HUES48 (cell line): Measurements from ENCODE around the gene SEMA3E.

Experiments used
- H3K27ac ChIP-seq: one replicate; pipeline ENCODE4 v1.7.0; 2013; ENCODE audit warnings: low read depth, low read length, inconsistent platforms
- H3K27me3 ChIP-seq: 2 replicates; pipeline ENCODE4 v1.6.1; 2013; ENCODE audit warnings: mild to moderate bottlenecking, low read length; ENCODE audit not compliant: control insufficient read depth, insufficient read depth
- H3K36me3 ChIP-seq: 2 replicates; pipeline ENCODE4 v1.6.1; 2013; ENCODE audit warnings: low read length; ENCODE audit not compliant: control insufficient read depth, insufficient read depth
- H3K4me1 ChIP-seq: 2 replicates; pipeline ENCODE4 v1.6.1; 2013; ENCODE audit warnings: mild to moderate bottlenecking, low read length; ENCODE audit not compliant: control insufficient read depth, insufficient read depth
- H3K4me3 ChIP-seq: 2 replicates; pipeline ENCODE4 v1.5.1; 2013; ENCODE audit warnings: mild to moderate bottlenecking, low read depth, low read length
- H3K9ac ChIP-seq: 2 replicates; pipeline ENCODE4 v1.6.1; 2013; ENCODE audit warnings: mild to moderate bottlenecking, low read depth, low read length, moderate library complexity
- H3K9me3 ChIP-seq: 2 replicates; pipeline ENCODE4 v1.6.1; 2013; ENCODE audit warnings: low read length; ENCODE audit not compliant: control insufficient read depth, insufficient read depth

The SEMA3E gene

DNA sequence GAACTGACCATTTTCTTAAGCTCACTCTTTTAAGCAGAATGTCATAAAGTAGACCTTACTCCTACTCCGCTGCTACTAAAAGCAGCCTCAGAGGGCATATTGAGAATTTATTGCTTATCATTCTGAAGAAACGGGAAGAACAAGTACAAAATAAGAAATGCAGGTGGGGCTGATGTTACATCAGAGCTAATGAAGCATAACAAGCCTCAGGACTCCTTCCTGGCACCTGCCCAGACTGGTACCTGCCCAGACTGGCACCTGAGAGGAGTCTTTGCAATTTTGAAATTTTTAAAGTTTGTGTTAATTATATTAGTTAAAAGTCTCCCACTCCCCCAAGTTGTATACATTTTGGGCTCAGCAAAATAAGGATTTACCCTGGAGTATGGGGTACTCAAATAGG, 162.4 kb downstream of the SEMA3E start:
- no peak overlapping the region for H3K27ac ChIP-seq
- H3K27me3 ChIP-seq: no peaks in the 10 kb centered on the region
- H3K36me3 ChIP-seq: no peaks in the 10 kb centered on the region
- no peaks in the 10 kb centered on the region for H3K9me3 ChIP-seq
- H3K4me1 ChIP-seq: no peaks in the 10 kb centered on the region
- H3K4me3 ChIP-seq: no peak overlapping the region
- H3K9ac ChIP-seq: no peak overlapping the region

- Histone ChIP-seq H3K36me3 (no peaks in the 10 kb centered on the region), H3K4me3 (no peak overlapping the region), H3K27ac (no peak overlapping the region), H3K9ac (no peak overlapping the region), H3K27me3 (no peaks in the 10 kb centered on the region), H3K4me1 (no peaks in the 10 kb centered on the region), H3K9me3 (no peaks in the 10 kb centered on the region)
Observed at GRCh38 chr7:83484826-83485225, 164.1 kb downstream of the SEMA3E start.

GRCh38 chr7:83484266-83484665, 164.7 kb downstream of the SEMA3E start:
- Histone ChIP-seq H3K9ac (no peak overlapping the region), H3K27me3 (no peaks in the 10 kb centered on the region), H3K4me3 (no peak overlapping the region), H3K36me3 (no peaks in the 10 kb centered on the region), H3K9me3 (no peaks in the 10 kb centered on the region), H3K4me1 (no peaks in the 10 kb centered on the region), H3K27ac (no peak overlapping the region)

DNA sequence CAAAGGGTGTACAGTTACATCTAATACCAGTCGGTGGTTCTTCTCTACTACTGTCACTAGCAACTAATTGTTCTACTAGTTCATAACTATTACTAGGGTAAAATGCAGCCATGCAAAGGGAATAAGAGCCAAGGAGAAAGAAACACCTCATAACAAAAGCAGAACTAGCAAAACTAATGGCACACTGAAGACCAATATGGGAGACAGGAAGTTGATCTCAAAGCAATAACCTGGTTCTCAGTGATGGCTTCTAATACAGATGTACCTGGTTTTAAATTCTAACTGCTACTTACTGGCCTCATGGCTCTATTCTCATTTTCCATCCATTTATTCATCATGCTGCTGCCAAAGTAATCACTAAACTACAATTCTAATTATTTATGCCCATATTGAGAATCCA, 170.3 kb downstream of the SEMA3E start:
- H3K4me3 ChIP-seq: no peak overlapping the region
- H3K36me3 ChIP-seq: no peaks in the 10 kb centered on the region
- no peak overlapping the region for H3K27ac ChIP-seq
- H3K9ac ChIP-seq: no peak overlapping the region
- no peaks in the 10 kb centered on the region for H3K9me3 ChIP-seq
- H3K4me1 ChIP-seq: peaks cover 8% of the 10 kb centered on the region
- peaks cover 3% of the 10 kb centered on the region; the same call in 1 of the 2 replicates for H3K27me3 ChIP-seq

DNA sequence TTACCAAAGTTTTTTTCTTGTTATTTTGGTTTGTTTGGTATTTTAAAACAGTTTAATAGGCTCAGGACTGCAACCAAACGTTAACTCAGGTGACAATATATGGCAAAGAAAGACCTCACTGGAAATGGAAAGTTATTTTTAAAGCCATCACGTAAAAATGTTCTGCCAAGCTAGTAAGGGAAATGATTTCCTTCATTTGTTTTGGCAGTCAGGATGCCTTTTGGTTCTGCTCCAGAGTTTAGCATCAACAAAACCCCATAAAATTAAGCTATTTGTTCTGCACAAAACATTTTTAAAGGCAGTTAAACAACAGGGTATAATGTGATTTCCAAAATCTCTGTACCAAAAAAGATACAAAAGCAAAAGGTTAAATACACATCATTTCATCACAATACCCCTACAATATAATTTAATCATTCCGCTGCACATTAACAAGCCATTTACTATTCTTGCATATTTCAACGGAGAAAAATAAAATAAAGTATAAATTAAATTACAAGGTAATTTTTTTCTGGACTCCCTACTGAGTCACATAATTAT, 172.4 kb downstream of the SEMA3E start:
- no peak overlapping the region for H3K27ac ChIP-seq
- H3K4me1 ChIP-seq: peaks cover 13% of the 10 kb centered on the region
- H3K9ac ChIP-seq: no peak overlapping the region
- H3K27me3 ChIP-seq: peaks cover 3% of the 10 kb centered on the region; the same call in 1 of the 2 replicates
- no peaks in the 10 kb centered on the region for H3K9me3 ChIP-seq
- no peaks in the 10 kb centered on the region for H3K36me3 ChIP-seq
- H3K4me3 ChIP-seq: no peak overlapping the region

DNA sequence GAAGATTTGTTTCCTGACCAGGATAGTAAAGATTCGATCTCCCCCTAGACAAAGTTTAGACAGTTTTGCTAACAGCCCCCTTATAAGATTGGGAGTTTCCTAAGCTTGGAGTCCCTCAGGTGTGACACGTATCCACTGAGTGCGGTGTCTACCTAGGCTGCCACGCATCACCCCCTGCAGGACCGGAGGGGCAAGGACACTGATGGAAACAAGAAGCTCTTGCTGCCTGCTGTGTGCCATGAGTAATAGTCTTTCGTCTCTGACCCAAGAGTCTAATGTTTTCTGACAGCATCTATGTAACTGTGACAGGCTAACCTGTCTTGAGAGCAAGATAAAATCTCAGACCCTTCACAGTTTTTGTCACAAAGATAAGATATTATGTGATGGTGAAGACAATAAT, 173.5 kb downstream of the SEMA3E start:
- H3K4me3 ChIP-seq: no peak overlapping the region
- H3K9ac ChIP-seq: no peak overlapping the region
- no peaks in the 10 kb centered on the region for H3K36me3 ChIP-seq
- peaks cover 3% of the 10 kb centered on the region; the same call in 1 of the 2 replicates for H3K27me3 ChIP-seq
- peaks cover 13% of the 10 kb centered on the region for H3K4me1 ChIP-seq
- H3K27ac ChIP-seq: no peak overlapping the region
- H3K9me3 ChIP-seq: no peaks in the 10 kb centered on the region

DNA sequence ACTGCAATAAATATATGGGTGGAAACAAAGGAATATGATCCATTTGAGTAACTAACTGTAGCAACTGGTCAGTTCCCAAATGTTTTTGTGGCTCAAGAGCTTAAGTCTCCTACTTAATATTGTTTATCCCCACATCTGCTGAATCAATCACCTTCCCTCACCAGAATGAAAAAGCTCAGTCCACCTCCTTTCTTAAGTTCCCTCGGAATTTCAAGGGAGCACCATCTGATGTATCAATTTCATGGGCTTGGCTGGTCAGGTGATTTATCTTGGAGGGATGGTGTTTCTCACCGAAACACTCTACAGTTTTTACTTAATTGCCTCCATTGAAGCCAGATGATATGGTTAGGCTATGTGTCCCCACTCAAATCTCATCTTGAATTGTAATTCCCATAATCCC, 176.6 kb downstream of the SEMA3E start:
- no peaks in the 10 kb centered on the region for H3K9me3 ChIP-seq

DNA sequence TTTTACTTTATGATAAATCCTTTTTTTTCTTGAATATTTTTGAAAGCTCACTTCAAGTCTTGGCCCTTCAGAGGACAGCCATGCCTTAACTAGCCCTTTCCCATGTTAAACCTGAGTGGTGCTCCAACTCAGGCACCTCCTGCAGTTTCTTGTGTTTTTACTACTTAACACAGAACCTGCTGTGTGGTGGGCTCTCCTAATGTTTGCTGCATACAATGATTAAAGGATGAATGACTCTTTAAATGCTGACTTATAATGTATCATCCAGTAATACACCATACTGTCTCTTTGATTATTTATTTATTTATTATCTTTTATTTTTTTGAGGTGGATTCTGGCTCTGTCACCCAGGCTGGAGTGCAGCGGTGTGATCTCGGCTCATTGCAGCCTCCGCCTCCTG, 179.4 kb downstream of the SEMA3E start:
- Histone ChIP-seq H3K27ac (peak overlapping the region; percentile 94), H3K9ac (no peak overlapping the region), H3K27me3 (no peaks in the 10 kb centered on the region), H3K4me1 (peaks cover 26% of the 10 kb centered on the region), H3K4me3 (no peak overlapping the region), H3K36me3 (peaks cover 16% of the 10 kb centered on the region), H3K9me3 (no peaks in the 10 kb centered on the region)

More for the DNA sequence above, 176.6 kb downstream of the SEMA3E start:
- Histone ChIP-seq H3K27me3 (peaks cover 3% of the 10 kb centered on the region; the same call in 1 of the 2 replicates), H3K9ac (no peak overlapping the region), H3K36me3 (no peaks in the 10 kb centered on the region), H3K4me1 (peaks cover 34% of the 10 kb centered on the region), H3K27ac (no peak overlapping the region), H3K4me3 (no peak overlapping the region)

DNA sequence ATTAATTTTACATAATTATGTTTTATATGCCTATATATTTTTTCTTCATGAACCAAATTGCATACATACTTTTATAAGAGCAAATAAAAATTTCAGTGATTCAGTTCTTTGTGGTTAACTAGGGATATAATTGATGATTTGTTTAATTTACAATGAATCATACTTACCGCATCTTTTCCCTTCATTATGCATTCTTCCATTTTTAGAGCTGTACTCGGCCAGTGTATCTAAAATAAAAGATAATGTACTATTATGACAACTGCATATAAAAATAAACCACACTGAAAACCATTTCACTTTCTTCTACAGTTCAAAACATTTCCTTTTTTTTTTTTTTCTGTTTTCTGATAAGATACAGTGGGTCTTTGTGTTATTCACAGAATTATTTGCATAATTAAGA, 179.9 kb downstream of the SEMA3E start:
- Histone ChIP-seq H3K27me3 (no peaks in the 10 kb centered on the region), H3K9ac (no peak overlapping the region), H3K4me1 (peaks cover 26% of the 10 kb centered on the region), H3K27ac (peak overlapping the region; percentile 94), H3K4me3 (no peak overlapping the region), H3K9me3 (no peaks in the 10 kb centered on the region), H3K36me3 (peaks cover 16% of the 10 kb centered on the region)

- H3K27me3 ChIP-seq: no peaks in the 10 kb centered on the region
- H3K4me1 ChIP-seq: peaks cover 26% of the 10 kb centered on the region
- no peaks in the 10 kb centered on the region for H3K9me3 ChIP-seq
- no peak overlapping the region for H3K9ac ChIP-seq
- peak overlapping the region; percentile 94 for H3K27ac ChIP-seq
- H3K36me3 ChIP-seq: peaks cover 19% of the 10 kb centered on the region
- no peak overlapping the region for H3K4me3 ChIP-seq
Observed at GRCh38 chr7:83468251-83468739, 180.6 kb downstream of the SEMA3E start.

DNA sequence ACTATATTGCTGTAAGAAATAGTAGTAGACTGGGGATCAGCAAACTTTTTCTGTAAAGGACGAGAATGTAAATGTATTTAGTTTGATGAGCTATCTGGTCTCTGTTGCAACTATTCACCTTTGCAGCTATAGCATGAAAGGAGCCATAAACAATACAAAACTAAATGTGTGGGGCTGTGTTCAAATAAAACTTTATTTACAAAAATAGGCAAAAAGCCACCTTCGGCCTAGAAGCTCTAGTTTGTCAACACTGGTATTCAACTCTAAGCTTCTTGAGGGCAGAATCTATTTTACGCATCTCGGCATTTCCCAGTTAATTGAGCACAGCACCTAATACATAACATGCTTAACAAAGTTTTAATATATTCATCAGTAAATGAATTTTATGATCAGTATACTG, 181.4 kb downstream of the SEMA3E start:
- Histone ChIP-seq H3K27ac (peak overlapping the region; percentile 94), H3K4me3 (no peak overlapping the region), H3K9me3 (no peaks in the 10 kb centered on the region), H3K27me3 (no peaks in the 10 kb centered on the region), H3K36me3 (peaks cover 19% of the 10 kb centered on the region), H3K4me1 (peaks cover 21% of the 10 kb centered on the region), H3K9ac (0 out of 2 replicates have a peak overlapping the region, but pooled peaks have one; percentile 6)
